Liver (tissue), 3 donors: ENCODE measurements around the gene BANP.
"Not testable (repeated sequence)": the region's sequence is repeated elsewhere in the genome, so short reads cannot be mapped to it uniquely, and the experiment has no call there.

ENCODE experiments used
- EGR1 ChIP-seq, 2 donors: IDR thresholded peaks; 2 replicates each; pipeline ENCODE4 v1.6.1; 2016 to 2018; ENCODE audit warnings: antibody characterized with exemption in 2 of 2, low read depth in 2 of 2
- JUND ChIP-seq, 2 donors: IDR thresholded peaks; 2 replicates each; pipeline ENCODE4 v1.6.1; 2016; ENCODE audit warnings: antibody characterized with exemption in 2 of 2
- RAD21 ChIP-seq, 2 donors: IDR thresholded peaks; 2 replicates each; pipeline ENCODE4 v1.6.1; 2016; ENCODE audit warnings: antibody characterized with exemption in 2 of 2, mild to moderate bottlenecking in 2 of 2
- TAF1 ChIP-seq: conservative IDR thresholded peaks from 2 replicates; pipeline ENCODE4 v1.6.1; 2016; ENCODE audit warnings: antibody characterized with exemption, mild to moderate bottlenecking
- TF ChIP-seq, protein P1 (sequence below): fragments of 150-350 bp; IDR thresholded peaks from 2 replicates; pipeline ENCODE4 v1.5.1; 2017; ENCODE audit warnings: improper control_type of control experiment, low read depth, low read length; ENCODE audit not compliant: missing input control
- TF ChIP-seq, protein P2 (sequence below): IDR thresholded peaks from 2 replicates; pipeline ENCODE4 v1.6.1; 2016; ENCODE audit warnings: antibody characterized with exemption
- TF ChIP-seq, protein P3 (sequence below): IDR thresholded peaks from 2 replicates; pipeline ENCODE4 v1.6.1; 2016; ENCODE audit warnings: antibody characterized with exemption
- TF ChIP-seq, protein P4 (sequence below): IDR thresholded peaks from 2 replicates; pipeline ENCODE4 v1.6.1; 2016; ENCODE audit warnings: antibody characterized with exemption
- donor health status: healthy.
- donor health status: healthy.

DNA sequence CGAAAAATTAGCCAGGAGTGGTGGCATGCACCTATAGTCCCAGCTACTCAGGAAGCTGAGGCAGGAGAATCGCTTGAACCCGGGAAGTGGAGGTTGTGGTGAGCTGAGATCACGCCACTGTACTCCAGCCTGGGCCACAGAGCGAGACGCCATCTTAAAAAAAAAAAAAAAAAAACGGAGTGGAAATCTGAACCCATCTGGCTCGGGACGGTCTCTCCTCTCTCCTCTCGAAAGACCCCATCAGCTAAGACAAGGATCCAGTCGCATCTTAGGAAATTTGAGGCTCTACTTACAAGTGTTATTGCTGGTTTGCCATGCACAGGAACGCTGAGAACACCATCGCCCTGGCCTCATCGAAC lies 15.2 kb upstream of the BANP start:
- not testable (repeated sequence) for TF ChIP-seq RAD21 (IDR thresholded peaks at IDR 0.05); JUND (IDR thresholded peaks at IDR 0.05); EGR1 (IDR thresholded peaks at IDR 0.05; ENCODE audit: low read depth in 2 of 2); TAF1
- TF ChIP-seq, protein P1, sequence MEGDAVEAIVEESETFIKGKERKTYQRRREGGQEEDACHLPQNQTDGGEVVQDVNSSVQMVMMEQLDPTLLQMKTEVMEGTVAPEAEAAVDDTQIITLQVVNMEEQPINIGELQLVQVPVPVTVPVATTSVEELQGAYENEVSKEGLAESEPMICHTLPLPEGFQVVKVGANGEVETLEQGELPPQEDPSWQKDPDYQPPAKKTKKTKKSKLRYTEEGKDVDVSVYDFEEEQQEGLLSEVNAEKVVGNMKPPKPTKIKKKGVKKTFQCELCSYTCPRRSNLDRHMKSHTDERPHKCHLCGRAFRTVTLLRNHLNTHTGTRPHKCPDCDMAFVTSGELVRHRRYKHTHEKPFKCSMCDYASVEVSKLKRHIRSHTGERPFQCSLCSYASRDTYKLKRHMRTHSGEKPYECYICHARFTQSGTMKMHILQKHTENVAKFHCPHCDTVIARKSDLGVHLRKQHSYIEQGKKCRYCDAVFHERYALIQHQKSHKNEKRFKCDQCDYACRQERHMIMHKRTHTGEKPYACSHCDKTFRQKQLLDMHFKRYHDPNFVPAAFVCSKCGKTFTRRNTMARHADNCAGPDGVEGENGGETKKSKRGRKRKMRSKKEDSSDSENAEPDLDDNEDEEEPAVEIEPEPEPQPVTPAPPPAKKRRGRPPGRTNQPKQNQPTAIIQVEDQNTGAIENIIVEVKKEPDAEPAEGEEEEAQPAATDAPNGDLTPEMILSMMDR: not testable (repeated sequence)
- TF ChIP-seq, protein P2, sequence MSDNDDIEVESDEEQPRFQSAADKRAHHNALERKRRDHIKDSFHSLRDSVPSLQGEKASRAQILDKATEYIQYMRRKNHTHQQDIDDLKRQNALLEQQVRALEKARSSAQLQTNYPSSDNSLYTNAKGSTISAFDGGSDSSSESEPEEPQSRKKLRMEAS: not testable (repeated sequence)
- TF ChIP-seq, protein P3, sequence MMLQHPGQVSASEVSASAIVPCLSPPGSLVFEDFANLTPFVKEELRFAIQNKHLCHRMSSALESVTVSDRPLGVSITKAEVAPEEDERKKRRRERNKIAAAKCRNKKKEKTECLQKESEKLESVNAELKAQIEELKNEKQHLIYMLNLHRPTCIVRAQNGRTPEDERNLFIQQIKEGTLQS: not testable (repeated sequence)
- TF ChIP-seq, protein P4, sequence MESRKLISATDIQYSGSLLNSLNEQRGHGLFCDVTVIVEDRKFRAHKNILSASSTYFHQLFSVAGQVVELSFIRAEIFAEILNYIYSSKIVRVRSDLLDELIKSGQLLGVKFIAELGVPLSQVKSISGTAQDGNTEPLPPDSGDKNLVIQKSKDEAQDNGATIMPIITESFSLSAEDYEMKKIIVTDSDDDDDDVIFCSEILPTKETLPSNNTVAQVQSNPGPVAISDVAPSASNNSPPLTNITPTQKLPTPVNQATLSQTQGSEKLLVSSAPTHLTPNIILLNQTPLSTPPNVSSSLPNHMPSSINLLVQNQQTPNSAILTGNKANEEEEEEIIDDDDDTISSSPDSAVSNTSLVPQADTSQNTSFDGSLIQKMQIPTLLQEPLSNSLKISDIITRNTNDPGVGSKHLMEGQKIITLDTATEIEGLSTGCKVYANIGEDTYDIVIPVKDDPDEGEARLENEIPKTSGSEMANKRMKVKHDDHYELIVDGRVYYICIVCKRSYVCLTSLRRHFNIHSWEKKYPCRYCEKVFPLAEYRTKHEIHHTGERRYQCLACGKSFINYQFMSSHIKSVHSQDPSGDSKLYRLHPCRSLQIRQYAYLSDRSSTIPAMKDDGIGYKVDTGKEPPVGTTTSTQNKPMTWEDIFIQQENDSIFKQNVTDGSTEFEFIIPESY: not testable (repeated sequence)
